KMS-11 (cell line): ENCODE measurements around the gene SYCE3.

Experiments used
- H2AFZ ChIP-seq: fragments of 200-600 bp; sonication (generic); 2 replicates; pipeline ENCODE4 v1.6.1; 2016; ENCODE audit warnings: antibody characterized with exemption, mixed run types, low read depth
- H3K27ac ChIP-seq: fragments of 200-600 bp; sonication (generic); 2 replicates; pipeline ENCODE4 v1.6.1; 2016; ENCODE audit warnings: mild to moderate bottlenecking, mixed run types
- H3K27me3 ChIP-seq: fragments of 200-600 bp; sonication (generic); 2 replicates; pipeline ENCODE4 v1.6.1; 2017; ENCODE audit warnings: mild to moderate bottlenecking, low read depth, mixed run types, moderate library complexity; ENCODE audit not compliant: insufficient read depth
- H3K36me3 ChIP-seq: fragments of 200-600 bp; sonication (generic); 2 replicates; pipeline ENCODE4 v1.6.1; 2017; ENCODE audit warnings: mild to moderate bottlenecking, mixed run types; ENCODE audit not compliant: insufficient read depth
- H3K4me1 ChIP-seq: fragments of 200-600 bp; sonication (generic); 2 replicates; pipeline ENCODE4 v1.6.1; 2016; ENCODE audit warnings: mild to moderate bottlenecking, low read depth, mixed run types; ENCODE audit not compliant: poor library complexity, severe bottlenecking
- H3K4me2 ChIP-seq: fragments of 200-600 bp; sonication (generic); 2 replicates; pipeline ENCODE4 v1.7.0; 2016; ENCODE audit warnings: mild to moderate bottlenecking, mixed run types
- H3K4me3 ChIP-seq: fragments of 200-600 bp; sonication (generic); IDR thresholded peaks from 2 replicates; pipeline ENCODE4 v1.6.1; 2017; ENCODE audit warnings: low read depth, low read length, mixed read lengths; ENCODE audit not compliant: insufficient read depth
- H3K79me2 ChIP-seq: fragments of 200-600 bp; sonication (generic); 2 replicates; pipeline ENCODE4 v1.6.1; 2016; ENCODE audit warnings: low read depth, mixed run types; ENCODE audit not compliant: insufficient read depth
- H3K9ac ChIP-seq: fragments of 200-600 bp; sonication (generic); 2 replicates; pipeline ENCODE4 v1.6.1; 2016; ENCODE audit warnings: mild to moderate bottlenecking, mixed run types
- H4K20me1 ChIP-seq: fragments of 200-600 bp; sonication (generic); 2 replicates; pipeline ENCODE4 v1.6.1; 2016; ENCODE audit warnings: mild to moderate bottlenecking, mixed run types; ENCODE audit not compliant: insufficient read depth
- TF ChIP-seq, protein P1 (sequence below): fragments of 200-600 bp; sonication (generic); conservative IDR thresholded peaks from 2 replicates; pipeline ENCODE4 v1.6.1; 2017; ENCODE audit warnings: low read depth, mild to moderate bottlenecking, antibody characterized with exemption, low read length, moderate library complexity, mixed read lengths

The SYCE3 gene

DNA sequence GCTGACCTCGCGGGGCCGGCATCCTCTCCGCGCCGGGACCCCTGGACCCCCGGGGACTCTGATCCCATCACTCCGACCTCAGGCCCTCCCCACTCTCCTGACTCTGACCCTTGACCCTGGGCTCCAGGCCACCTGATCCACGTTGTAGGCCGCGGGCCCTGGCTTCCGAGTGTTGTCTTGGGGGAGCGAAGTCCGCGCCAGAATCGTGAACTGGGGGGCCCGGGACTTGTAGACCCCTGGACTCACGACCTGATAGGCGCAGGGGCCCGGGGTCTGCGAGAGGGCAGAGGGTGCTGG, 32.2 kb downstream of the SYCE3 start:
- Histone ChIP-seq H3K9ac (peak overlapping the region; percentile 93), H4K20me1 (no peaks in the 10 kb centered on the region), H3K27ac (peak overlapping the region; percentile 91), H2AFZ (no peak overlapping the region), H3K4me1 (peaks cover 18% of the 10 kb centered on the region), H3K36me3 (no peaks in the 10 kb centered on the region), H3K4me3 (no peak overlapping the region), H3K79me2 (no peaks in the 10 kb centered on the region), H3K27me3 (no peaks in the 10 kb centered on the region), H3K4me2 (peak overlapping the region; percentile 54; the same call in 1 of the 2 replicates)
- TF ChIP-seq, protein P1, sequence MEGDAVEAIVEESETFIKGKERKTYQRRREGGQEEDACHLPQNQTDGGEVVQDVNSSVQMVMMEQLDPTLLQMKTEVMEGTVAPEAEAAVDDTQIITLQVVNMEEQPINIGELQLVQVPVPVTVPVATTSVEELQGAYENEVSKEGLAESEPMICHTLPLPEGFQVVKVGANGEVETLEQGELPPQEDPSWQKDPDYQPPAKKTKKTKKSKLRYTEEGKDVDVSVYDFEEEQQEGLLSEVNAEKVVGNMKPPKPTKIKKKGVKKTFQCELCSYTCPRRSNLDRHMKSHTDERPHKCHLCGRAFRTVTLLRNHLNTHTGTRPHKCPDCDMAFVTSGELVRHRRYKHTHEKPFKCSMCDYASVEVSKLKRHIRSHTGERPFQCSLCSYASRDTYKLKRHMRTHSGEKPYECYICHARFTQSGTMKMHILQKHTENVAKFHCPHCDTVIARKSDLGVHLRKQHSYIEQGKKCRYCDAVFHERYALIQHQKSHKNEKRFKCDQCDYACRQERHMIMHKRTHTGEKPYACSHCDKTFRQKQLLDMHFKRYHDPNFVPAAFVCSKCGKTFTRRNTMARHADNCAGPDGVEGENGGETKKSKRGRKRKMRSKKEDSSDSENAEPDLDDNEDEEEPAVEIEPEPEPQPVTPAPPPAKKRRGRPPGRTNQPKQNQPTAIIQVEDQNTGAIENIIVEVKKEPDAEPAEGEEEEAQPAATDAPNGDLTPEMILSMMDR = no peak

DNA sequence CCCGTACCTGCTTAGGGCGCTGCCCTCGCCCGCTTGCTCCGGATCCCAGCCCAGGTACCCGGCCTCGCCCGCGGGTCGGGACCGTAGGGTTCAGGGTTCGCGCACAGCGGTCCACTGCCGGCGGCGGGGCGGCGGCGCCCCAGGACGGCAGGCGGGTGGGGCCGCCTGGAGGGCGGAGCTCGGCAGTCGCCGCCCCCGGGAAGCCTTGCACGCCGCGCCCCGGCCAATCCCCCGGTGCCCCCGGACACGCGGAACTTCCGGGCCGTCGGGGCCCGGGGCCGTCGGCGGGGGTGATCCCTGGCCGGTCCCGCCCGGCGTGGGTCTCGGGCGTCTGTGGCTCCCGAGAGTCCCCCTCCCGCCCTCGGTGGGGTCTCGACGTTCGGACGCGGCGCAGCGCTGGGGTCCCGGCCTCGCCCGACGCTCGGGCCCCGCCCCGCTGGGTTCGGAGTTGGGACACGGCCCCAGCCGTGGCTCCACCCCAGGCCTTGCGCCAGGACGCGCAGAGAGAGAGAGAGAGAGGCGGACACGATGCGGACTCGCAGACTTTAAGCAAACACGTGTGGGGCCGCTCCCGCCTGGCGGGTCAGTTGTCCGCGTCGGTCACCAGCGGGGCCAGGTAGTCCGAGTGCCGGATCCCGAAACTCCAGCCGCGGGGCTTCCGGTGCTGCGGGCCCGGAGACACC, 32.7 kb downstream of the SYCE3 start, which contains the start of gene TYMP:
Gene TYMP, minus strand, starts transcription at position 116 of the 683 bp plus-strand sequence. CDS start 303 bp downstream, outside the sequence.
- peak within 1 kb of the TSS; percentile 54; the same call in 1 of the 2 replicates for H3K4me2 ChIP-seq
- peak within 1 kb of the TSS; percentile 91 for H3K27ac ChIP-seq
- no peaks in the 10 kb centered on the region for H3K36me3 ChIP-seq
- H3K27me3 ChIP-seq = no peaks in the 10 kb centered on the region
- peak within 1 kb of the TSS; percentile 93 for H3K9ac ChIP-seq
- H2AFZ ChIP-seq = no peak within 1 kb of the TSS
- H4K20me1 ChIP-seq = no peaks in the 10 kb centered on the region
- TF ChIP-seq, protein P1 = no peak
- H3K4me3 ChIP-seq = no peak within 1 kb of the TSS
- H3K79me2 ChIP-seq = no peaks in the 10 kb centered on the region
- H3K4me1 ChIP-seq = peaks cover 13% of the 10 kb centered on the region

DNA sequence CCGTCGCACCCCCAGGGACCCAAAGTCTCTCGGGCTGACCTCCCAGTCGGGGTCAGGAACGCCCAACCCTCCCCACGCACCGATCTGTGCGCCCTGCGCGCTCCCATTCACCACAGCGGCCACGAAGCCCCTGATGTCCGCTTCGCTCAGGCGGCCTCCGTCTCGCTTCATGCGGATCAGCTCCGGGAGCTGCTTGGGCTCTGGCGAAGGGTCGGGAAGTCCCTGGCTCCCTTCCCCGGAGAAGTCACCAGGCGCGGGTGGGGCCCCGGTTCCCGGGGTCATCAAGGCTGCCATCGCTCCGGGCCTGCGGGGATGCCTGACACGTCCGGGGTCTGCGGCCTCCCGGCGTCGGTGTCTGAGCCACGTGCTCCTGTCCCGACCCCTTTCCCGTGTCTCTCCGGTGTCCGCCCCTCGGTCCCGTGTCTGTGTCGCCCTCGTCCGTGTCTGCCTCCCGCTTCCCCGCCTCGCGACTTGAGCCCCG, 33.3 kb downstream of the SYCE3 start:
- Histone ChIP-seq H3K4me2 (no peak overlapping the region), H4K20me1 (no peaks in the 10 kb centered on the region), H2AFZ (no peak overlapping the region), H3K27me3 (no peaks in the 10 kb centered on the region), H3K4me3 (no peak overlapping the region), H3K79me2 (no peaks in the 10 kb centered on the region; the same call in 1 of the 2 replicates), H3K9ac (no peak overlapping the region), H3K27ac (no peak overlapping the region), H3K4me1 (peaks cover 10% of the 10 kb centered on the region), H3K36me3 (no peaks in the 10 kb centered on the region)
- TF ChIP-seq, protein P1 = no peak

DNA sequence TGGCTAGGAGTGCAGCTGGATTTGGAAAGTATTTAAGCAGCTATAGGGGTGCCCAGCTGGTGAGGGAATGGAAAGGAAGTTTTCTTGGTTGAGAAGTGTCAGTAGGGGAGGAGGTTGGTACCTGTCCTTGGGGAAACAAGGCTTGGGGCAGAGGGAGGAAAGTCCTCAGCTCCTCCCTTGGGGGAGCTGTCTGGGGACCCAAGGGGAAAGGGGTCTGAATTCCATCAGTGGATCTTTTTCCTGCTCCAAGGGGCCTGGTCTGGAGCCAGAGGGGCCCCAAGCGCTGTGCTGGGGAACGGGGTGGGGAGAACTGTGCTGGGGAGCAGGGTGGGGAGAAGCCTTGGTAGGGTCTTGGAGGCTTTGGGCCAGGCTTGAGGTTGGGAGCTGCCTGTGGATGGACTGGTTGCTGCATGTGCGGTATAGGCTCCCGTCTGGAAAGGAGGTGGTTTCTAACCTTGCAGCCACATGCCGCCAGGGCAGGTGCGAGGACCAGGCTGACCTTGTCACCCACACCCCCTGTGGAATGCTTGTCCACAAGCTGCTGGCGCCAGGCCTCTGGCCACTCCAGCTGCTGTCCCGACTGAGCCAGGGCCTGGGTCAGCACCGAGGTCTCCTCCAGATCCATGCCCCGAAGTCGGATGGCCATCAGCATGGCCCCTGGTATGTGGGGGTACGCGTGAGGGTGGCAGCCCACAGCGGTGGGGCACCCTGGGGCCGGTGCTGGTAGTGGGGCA, 33.9 kb downstream of the SYCE3 start:
- no peaks in the 10 kb centered on the region for H3K36me3 ChIP-seq
- peaks cover under 1% of the 10 kb centered on the region; the same call in 1 of the 2 replicates for H3K79me2 ChIP-seq
- H3K4me1 ChIP-seq = peaks cover 7% of the 10 kb centered on the region
- H4K20me1 ChIP-seq = no peaks in the 10 kb centered on the region
- H2AFZ ChIP-seq = no peak overlapping the region
- H3K4me2 ChIP-seq = no peak overlapping the region
- no peaks in the 10 kb centered on the region for H3K27me3 ChIP-seq
- TF ChIP-seq, protein P1 = no peak
- H3K27ac ChIP-seq = no peak overlapping the region
- no peak overlapping the region for H3K4me3 ChIP-seq
- no peak overlapping the region for H3K9ac ChIP-seq
